Lung (tissue), 12 donors: ENCODE measurements around the gene CCKAR. TPM values are rescaled to one million over a fixed set of nuclear protein-coding genes. Genes with fewer than 3 reads are reported as not detected.

Experiments used
- ATAC-seq: fragments of 200-7000 bp; cut with Tn5 transposase; one replicate; pipeline ENCODE4 v1.9.1; 2020; ENCODE audit warnings: moderate number of reproducible peaks; ENCODE audit not compliant: insufficient read depth, low FRiP score
- DNase-seq, 3 donors: peaks; one replicate each; pipeline ENCODE4 v3.0.0-alpha.2; 2013 to 2017
- H3K27ac ChIP-seq, 2 donors: one replicate each; pipeline ENCODE4 v1.5.1; 2013; ENCODE audit warnings: mild to moderate bottlenecking in 2 of 2, moderate library complexity in 2 of 2, control low read depth in 1 of 2, inconsistent platforms in 1 of 2, low read depth in 1 of 2, low read length in 1 of 2
- H3K27me3 ChIP-seq, 3 donors: one replicate each; pipeline ENCODE4 v1.5.1; 2013; ENCODE audit warnings: low read length in 2 of 3; ENCODE audit not compliant: control insufficient read depth in 3 of 3, insufficient read depth in 3 of 3
- H3K36me3 ChIP-seq, 4 donors: one replicate each; pipeline ENCODE4 v1.5.1; 2013; ENCODE audit warnings: low read length in 4 of 4, mild to moderate bottlenecking in 1 of 4, moderate library complexity in 1 of 4; ENCODE audit not compliant: control insufficient read depth in 4 of 4, insufficient read depth in 4 of 4
- H3K4me1 ChIP-seq, 5 donors: one replicate each; pipeline ENCODE4 v1.5.1; 2013; ENCODE audit warnings: low read length in 5 of 5, mild to moderate bottlenecking in 2 of 5, moderate library complexity in 1 of 5; ENCODE audit not compliant: control insufficient read depth in 5 of 5, insufficient read depth in 5 of 5
- H3K4me3 ChIP-seq: one replicate; pipeline ENCODE4 v1.5.1; 2013; ENCODE audit warnings: mild to moderate bottlenecking, control low read depth, moderate library complexity
- H3K9ac ChIP-seq, 2 donors: one replicate each; pipeline ENCODE4 v1.5.1; 2013; ENCODE audit warnings: low read length in 2 of 2, control low read depth in 1 of 2; ENCODE audit not compliant: insufficient read depth in 1 of 2
- H3K9me3 ChIP-seq, 4 donors: one replicate each; pipeline ENCODE4 v1.5.1; 2013; ENCODE audit warnings: low read length in 3 of 4, mild to moderate bottlenecking in 1 of 4, moderate library complexity in 1 of 4; ENCODE audit not compliant: control insufficient read depth in 4 of 4, insufficient read depth in 3 of 4
- CTCF ChIP-seq: IDR thresholded peaks from 2 replicates; pipeline ENCODE4 v1.5.1; 2012; ENCODE audit warnings: mild to moderate bottlenecking; ENCODE audit errors: control extremely low read depth, extremely low read depth
- WGBS, 2 donors: extraction: QIAGEN DNeasy Blood & Tissue Kit; methylation state at CpG; one replicate each; pipeline ENCODE4 v1.1.7; 2013; 5-methylcytosine and 5-hydroxymethylcytosine counted together
- polyA plus RNA-seq, 2 donors: library from polyadenylated mRNA; stranded (reverse); fragments of 200-250 nt; gene quantifications; one replicate each; pipeline ENCODE4 v1.2.1, GENCODE V29; 2013
- total RNA-seq, 2 donors: library from RNA; depleted of rRNA in 1 of 2; stranded (reverse); fragments of >200 nt in 1 of 2; gene quantifications; one replicate each; pipeline ENCODE4 v1.2.1, GENCODE V29; 2014 to 2021
- donor health status: control.
- donor health status: control.
- donor health status: Bipolar disorder and iron deficiency.
- donor health status: healthy.
- donor health status: DM: yes; HTN: yes; CAD: no.

CCKAR gene
- total and polyA plus RNA-seq, 4 donors = 0.14 TPM; not detected in 3

DNA sequence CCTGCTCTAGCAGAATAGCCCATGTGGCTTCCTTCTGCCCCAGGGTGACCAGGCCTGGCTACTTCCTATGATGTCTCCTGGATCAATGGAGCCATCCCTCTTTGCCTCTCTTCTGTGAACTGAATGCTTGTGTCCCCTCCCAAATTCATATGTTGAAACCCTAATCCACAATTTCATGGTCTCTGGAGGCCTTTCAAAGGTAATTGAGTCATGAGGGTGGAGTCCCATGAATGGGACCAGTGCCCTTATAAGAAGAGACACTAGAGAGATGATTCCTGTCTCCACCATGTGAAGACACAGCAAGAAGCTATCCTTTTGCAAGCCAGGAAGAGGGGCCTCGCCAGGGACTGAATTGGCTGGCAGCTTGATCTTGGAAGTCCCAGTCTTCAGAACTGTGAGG, 18.4 kb downstream of the CCKAR start:
- H3K27ac ChIP-seq = no peak overlapping the region
- no peak overlapping the region for H3K9ac ChIP-seq
- no peak for TF ChIP-seq CTCF
- DNase-seq = no peak
- H3K9me3 ChIP-seq = no peaks in the 10 kb centered on the region
- no peaks in the 10 kb centered on the region for H3K27me3 ChIP-seq
- no peaks in the 10 kb centered on the region for H3K4me1 ChIP-seq
- no peaks in the 10 kb centered on the region for H3K36me3 ChIP-seq
- no peak overlapping the region for H3K4me3 ChIP-seq
- whole genome bisulfite sequencing, 2 donors = 83 to 88% methylated on average over 1 of the region's 1 CpG
- no peak for ATAC-seq

- Histone ChIP-seq H3K9me3 (no peaks in the 10 kb centered on the region), H3K9ac (no peak overlapping the region), H3K36me3 (no peaks in the 10 kb centered on the region), H3K27ac (no peak overlapping the region), H3K4me1 (no peaks in the 10 kb centered on the region), H3K4me3 (no peak overlapping the region), H3K27me3 (no peaks in the 10 kb centered on the region)
- no peak for ATAC-seq
- WGBS, 2 donors = 71 to 72% methylated on average over 4 of the region's 4 CpGs
- no peak for TF ChIP-seq CTCF
- no peak for DNase-seq
These were observed 21.3 kb downstream of the CCKAR start for GRCh38 chr4:26468977-26469376.

GRCh38 chr4:26468283-26468949, 21.9 kb downstream of the CCKAR start:
- Histone ChIP-seq H3K27ac (no peak overlapping the region), H3K9me3 (no peaks in the 10 kb centered on the region), H3K9ac (no peak overlapping the region), H3K27me3 (no peaks in the 10 kb centered on the region), H3K4me3 (no peak overlapping the region), H3K36me3 (no peaks in the 10 kb centered on the region), H3K4me1 (no peaks in the 10 kb centered on the region)
- 93 to 94% methylated on average over 9 of the region's 9 CpGs for WGBS, 2 donors
- DNase-seq = no peak
- ATAC-seq = no peak
- TF ChIP-seq CTCF = no peak

GRCh38 chr4:26467724-26468123, 22.6 kb downstream of the CCKAR start:
- 67 to 86% methylated on average over 1 of the region's 1 CpG for WGBS, 2 donors
- H3K4me3 ChIP-seq = no peak overlapping the region
- H3K27me3 ChIP-seq = no peaks in the 10 kb centered on the region
- no peak overlapping the region for H3K9ac ChIP-seq
- H3K27ac ChIP-seq = no peak overlapping the region
- DNase-seq (no peak), ATAC-seq (no peak)
- H3K9me3 ChIP-seq = no peaks in the 10 kb centered on the region
- H3K36me3 ChIP-seq = no peaks in the 10 kb centered on the region
- H3K4me1 ChIP-seq = no peaks in the 10 kb centered on the region
- TF ChIP-seq CTCF = no peak
